Measurements from ENCODE around the gene FGF11. TPM values are rescaled to one million over a fixed set of nuclear protein-coding genes. Genes with fewer than 3 reads are reported as not detected.
"Not testable (repeated sequence)": the region's sequence is repeated elsewhere in the genome, so short reads cannot be mapped to it uniquely, and the experiment has no call there.

Gene FGF11
- total RNA-seq, 2 donors from 2014 or later, result 2.1 TPM; not detected in 1

GRCh38 chr17:7482742-7483088 lies 43.4 kb downstream of the FGF11 start:
- ATAC-seq; H3K9me3 ChIP-seq; H3K36me3 ChIP-seq (replicated peaks in 1 of 2; ENCODE audit: insufficient read depth in 1 of 2, low read depth in 2 of 2); intact Hi-C loops (cut with DNase I); H3K4me3 ChIP-seq; H3K27me3 ChIP-seq; DNase-seq: not testable (repeated sequence)
- H3K27ac ChIP-seq, result peak overlapping the region; percentile 97 to 100 (median 99)
- H3K4me1 ChIP-seq, result peaks cover 49% of the 10 kb centered on the region
- WGBS, 2 donors, result 56 to 71% methylated on average over 6 of the region's 6 CpGs

GRCh38 chr17:7483255-7484066 lies 44.1 kb downstream of the FGF11 start:
- H3K27ac ChIP-seq, result peak overlapping the region; percentile 97 to 100 (median 99)
- DNase-seq, result peak; percentile 93 to 97 (median 96)
- 0 to 1% methylated on average over 36 to 38 of the region's 38 CpGs for WGBS, 2 donors
- H3K9me3 ChIP-seq, result no peaks in the 10 kb centered on the region
- TF ChIP-seq CTCF (IDR thresholded peaks at IDR 0.05) (no peak), POLR2A (IDR thresholded peaks at IDR 0.05) (peak in 1 of 3 donors; percentile 10)
- H3K27me3 ChIP-seq, result no peaks in the 10 kb centered on the region
- no peaks in the 10 kb centered on the region for H3K36me3 ChIP-seq (replicated peaks in 1 of 2; ENCODE audit: insufficient read depth in 1 of 2, low read depth in 2 of 2)
- peak; percentile 72 for ATAC-seq
- intact Hi-C loops (cut with DNase I), result no loop called here
- H3K4me1 ChIP-seq, result peaks cover 44% of the 10 kb centered on the region
- H3K4me3 ChIP-seq, result peak overlapping the region; percentile 26 to 42

GRCh38 chr17:7484067-7484918 lies 45.0 kb downstream of the FGF11 start, which contains the start of gene POLR2A:
Gene POLR2A, plus strand, starts transcription at chr17:7484366.
- ATAC-seq (peak; percentile 83), DNase-seq (peak; percentile 98 to 99 (median 98))
- Histone ChIP-seq H3K4me1 (peaks cover 51% of the 10 kb centered on the region), H3K27ac (peak within 1 kb of the TSS; percentile 97 to 100 (median 99)), H3K27me3 (no peaks in the 10 kb centered on the region), H3K36me3 (replicated peaks in 1 of 2; ENCODE audit: insufficient read depth in 1 of 2, low read depth in 2 of 2) (no peaks in the 10 kb centered on the region), H3K4me3 (peak within 1 kb of the TSS; percentile 28 to 42), H3K9me3 (no peaks in the 10 kb centered on the region)
- peak in 2 of 7 experiments; percentile 33 to 47 for TF ChIP-seq CTCF (IDR thresholded peaks at IDR 0.05)
- peak; percentile 100 for TF ChIP-seq POLR2A (IDR thresholded peaks at IDR 0.05)
- 0 to 1% methylated on average over 43 to 62 of the region's 64 CpGs for WGBS, 2 donors
- intact Hi-C loops (cut with DNase I), result no loop called here

- Histone ChIP-seq H3K27me3 (no peaks in the 10 kb centered on the region), H3K4me3 (peak overlapping the region; percentile 11 to 28), H3K9me3 (no peaks in the 10 kb centered on the region), H3K27ac (peak overlapping the region in 3 of 4 donors; percentile 97 to 100 (median 98)), H3K4me1 (peaks cover 51% of the 10 kb centered on the region), H3K36me3 (replicated peaks in 1 of 2; ENCODE audit: insufficient read depth in 1 of 2, low read depth in 2 of 2) (no peaks in the 10 kb centered on the region)
- intact Hi-C loops (cut with DNase I), result loop anchor here (5.0 kb wide), 1 partner anchor 43 kb away; no protein-coding TSS in a partner anchor
- 0% methylated on average over 12 to 19 of the region's 19 CpGs for WGBS, 2 donors
- no peak for TF ChIP-seq POLR2A (IDR thresholded peaks at IDR 0.05)
- TF ChIP-seq CTCF (IDR thresholded peaks at IDR 0.05), result peak in 2 of 7 experiments; percentile 19 to 29
- no peak for DNase-seq
- ATAC-seq, result no peak
These were observed 45.6 kb downstream of the FGF11 start for GRCh38 chr17:7484919-7485377.

GRCh38 chr17:7486181-7486580 lies 46.9 kb downstream of the FGF11 start:
- WGBS, 2 donors, result 42 to 43% methylated on average over 3 of the region's 3 CpGs
- Histone ChIP-seq H3K36me3 (replicated peaks in 1 of 2; ENCODE audit: insufficient read depth in 1 of 2, low read depth in 2 of 2) (no peaks in the 10 kb centered on the region), H3K27me3 (no peaks in the 10 kb centered on the region), H3K4me1 (peaks cover 57% of the 10 kb centered on the region), H3K9me3 (no peaks in the 10 kb centered on the region), H3K27ac (peak overlapping the region in 2 of 4 donors; percentile 14 to 100), H3K4me3 (no peak overlapping the region)
- DNase-seq, result no peak
- no peak for TF ChIP-seq CTCF (IDR thresholded peaks at IDR 0.05)
- no peak for TF ChIP-seq POLR2A (IDR thresholded peaks at IDR 0.05)
- intact Hi-C loops (cut with DNase I), result loop anchor here (5.0 kb wide), 1 partner anchor 44 kb away; no protein-coding TSS in a partner anchor
- no peak for ATAC-seq

Measured in body of pancreas (tissue), 4 donors.